GM19193 (cell line): ENCODE measurements around the gene ADCY4.

Experiments used
- POLR2A ChIP-seq: IDR thresholded peaks from 4 replicates; pipeline ENCODE4 v1.6.1; 2011; ENCODE audit not compliant: insufficient read depth, insufficient read length; ENCODE audit errors: extremely low read depth

The ADCY4 gene

DNA sequence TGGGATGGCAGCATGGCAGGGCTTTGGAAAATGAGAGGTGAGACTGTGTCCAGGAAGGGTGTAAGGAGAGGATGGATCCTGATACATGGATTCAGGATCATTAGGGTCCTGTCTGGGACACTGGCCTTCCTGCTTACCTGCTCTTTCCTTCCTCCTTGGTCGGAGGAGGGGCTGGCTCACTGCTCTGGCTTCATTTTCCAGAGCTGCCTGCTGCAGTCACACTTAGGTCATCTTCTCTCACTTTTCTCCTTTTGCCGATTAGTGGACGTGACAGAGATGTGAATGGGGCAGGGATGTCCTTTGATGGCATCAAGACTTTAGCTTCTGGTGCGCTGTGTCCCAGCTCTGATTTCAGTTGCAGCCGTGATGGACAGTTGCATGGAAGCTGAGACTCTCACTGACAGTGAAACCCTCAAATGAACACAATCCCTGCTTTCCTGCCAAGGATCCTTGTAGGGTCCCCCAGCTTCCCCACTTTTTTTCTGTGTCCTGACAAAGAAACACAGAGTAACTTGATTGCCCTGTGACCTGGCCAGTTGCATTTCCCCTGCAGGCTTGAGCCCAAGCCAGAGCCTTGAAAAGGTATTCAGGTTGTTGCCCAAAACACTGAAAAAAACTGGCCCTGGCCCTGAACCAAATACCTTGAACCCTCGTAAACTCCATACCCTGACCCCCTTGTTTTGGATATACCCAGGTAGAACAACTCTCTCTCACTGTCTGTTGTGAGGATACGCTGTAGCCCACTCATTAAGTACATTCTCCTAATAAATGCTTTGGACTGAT lies 26.3 kb downstream of the ADCY4 start:
- no peak for TF ChIP-seq POLR2A

DNA sequence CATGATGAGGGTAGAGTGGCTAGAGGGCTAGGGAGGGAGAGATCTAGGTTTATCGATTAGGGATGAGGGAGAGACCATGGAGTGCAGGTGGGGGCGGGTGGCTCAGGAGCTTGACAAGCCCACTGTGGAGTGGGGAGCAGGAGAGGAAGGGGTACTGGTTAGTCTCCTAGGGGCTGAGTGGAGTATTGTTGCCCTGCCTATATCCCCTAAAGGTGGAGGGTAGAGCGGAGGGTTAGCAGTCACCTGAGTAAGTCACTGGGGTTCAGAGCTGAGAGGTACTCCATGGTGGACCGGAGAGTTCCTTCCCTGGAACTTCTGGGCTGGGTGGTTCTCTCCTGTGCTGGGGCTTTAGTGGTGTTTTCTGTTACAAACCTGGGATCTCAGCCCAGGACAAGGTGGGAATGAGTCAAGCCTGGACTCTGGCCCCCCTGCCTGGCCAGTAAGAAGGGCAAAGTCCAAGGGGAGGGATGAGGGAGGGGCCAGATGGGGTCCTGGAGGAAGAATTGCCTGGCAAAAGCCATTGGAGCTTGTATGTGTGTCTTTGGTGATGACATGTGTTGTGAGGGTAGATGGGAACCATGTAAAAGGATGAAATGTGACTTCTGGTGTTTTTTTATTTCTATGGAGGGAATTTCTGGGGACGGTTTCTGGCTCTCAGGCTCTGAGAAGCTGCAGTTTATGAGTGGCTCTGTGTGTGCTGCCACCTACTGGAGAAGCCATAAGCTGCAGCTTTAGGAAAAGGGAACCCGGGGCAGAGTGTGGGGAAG lies 27.1 kb downstream of the ADCY4 start, which contains the start of gene CIDEB:
CIDEB (minus strand) TSS at position 403 of the 767 bp plus-strand sequence; CDS start at position 284, 119 bp downstream.
- no peak for TF ChIP-seq POLR2A

DNA sequence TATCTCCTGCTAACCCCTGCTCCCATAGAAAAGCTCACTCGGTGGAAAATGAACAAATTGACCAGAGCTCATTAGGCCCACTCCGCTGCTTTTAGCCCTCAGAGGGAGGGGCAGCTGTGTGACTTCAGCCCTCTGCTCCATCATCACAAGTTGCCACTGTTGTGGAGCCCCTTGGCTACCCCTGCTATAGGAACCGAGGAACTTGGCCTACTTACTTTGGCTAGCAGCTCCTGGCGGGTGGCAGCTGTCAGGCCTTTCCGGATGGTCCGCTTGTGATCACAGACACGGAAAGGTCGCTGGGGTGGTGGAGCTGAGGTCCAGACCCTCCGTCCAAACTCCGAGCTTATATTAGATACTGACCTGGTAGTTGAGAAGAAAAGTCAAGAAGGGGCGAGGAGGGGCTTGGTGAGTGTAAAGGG lies 27.7 kb downstream of the ADCY4 start:
- no peak for TF ChIP-seq POLR2A

DNA sequence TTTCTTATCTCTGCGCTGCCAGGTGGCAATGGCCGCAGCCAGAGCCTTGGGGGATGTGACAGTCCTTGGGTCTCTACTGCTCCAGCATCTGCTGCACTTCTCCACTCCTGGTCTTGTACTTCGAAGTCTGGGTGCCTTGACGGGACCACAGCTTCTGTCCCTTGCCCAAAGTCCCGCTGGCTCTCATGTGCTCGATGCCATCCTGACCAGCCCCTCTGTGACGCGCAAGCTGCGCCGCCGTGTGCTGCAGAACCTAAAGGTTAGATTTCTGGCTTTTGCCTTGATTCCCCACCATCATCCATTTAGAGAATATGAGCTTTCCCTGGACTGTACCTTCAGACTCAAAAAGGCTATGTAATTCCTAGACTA lies 30.9 kb downstream of the ADCY4 start:
- TF ChIP-seq POLR2A, result no peak

DNA sequence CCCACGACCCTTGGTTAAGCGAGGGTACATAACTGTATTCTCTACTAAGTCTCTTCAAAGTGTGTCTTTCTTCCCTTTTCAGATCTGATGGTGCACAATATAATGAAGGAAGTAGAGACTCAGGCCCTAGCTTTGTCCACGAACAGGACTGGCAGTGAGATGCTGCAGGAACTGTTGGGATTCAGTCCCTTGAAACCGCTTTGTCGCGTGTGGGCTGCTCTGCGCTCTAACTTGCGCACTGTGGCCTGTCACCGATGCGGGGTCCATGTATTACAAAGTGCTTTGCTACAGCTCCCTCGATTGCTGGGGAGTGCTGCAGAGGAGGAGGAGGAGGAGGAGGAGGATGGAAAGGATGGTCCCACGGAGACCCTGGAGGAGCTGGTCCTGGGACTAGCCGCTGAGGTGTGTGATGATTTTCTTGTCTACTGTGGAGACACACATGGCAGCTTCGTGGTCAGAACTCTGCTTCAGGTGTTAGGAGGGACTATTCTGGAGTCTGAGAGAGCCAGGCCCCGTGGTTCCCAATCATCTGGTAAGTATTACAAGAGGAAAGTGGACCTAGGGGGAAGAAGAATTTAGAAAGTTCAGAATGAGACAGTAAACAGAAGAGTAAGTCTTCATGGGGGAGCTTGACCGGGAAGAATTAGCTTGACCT lies 34.4 kb downstream of the ADCY4 start:
- TF ChIP-seq POLR2A, result no peak

DNA sequence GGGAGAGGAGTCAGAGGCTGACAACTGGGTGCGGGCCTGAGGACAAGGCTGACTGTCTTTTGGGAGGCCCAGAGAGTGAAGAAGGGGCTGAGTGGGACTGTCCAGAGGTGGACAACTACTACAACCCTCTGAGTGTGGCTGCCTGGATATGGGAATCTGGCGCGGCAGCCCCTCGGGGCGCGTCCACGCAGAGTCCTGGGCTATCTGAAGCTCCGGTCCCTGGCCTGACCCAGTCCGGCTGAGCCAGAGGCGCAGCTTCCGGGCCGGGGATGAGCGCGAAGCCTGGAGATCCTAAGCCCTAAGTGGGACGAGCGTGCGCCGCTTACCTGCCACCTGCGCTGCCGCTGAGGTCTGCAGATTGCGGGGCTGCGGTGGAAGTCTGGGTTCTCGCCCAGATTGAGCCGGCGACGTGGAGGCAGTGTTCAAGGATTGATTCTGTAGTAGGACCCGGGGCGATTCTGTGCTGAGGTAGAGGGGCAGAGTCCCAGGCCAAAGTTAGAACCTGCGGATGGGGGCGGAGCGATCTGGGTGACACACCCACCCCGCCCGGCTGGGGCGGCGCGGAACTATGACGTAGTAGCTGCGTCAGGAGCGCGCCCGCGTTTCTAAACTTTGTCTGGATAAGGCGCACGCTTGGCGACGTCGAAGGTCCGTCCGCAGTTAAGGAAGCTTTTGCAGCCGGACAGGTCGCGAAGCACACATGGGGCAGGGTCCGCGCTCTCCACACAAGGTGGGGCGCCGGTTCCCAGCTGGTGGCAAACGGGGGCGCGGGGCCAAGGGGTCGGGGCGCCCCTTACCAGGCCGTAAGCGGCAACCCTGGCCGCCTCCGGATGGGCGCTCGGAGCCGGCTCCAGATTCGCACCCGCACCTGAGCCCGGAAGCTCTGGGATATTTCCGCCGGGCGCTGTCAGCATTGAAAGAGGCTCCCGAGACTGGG lies 35.3 kb downstream of the ADCY4 start, which contains the start of the genes DHRS1 and NOP9:
DHRS1 (minus strand) TSS at position 526 of the 937 bp plus-strand sequence. CDS start 674 bp downstream, outside the sequence.
NOP9 (plus strand) TSS at position 596 of the 937 bp plus-strand sequence; CDS start at position 701, 105 bp downstream.
- TF ChIP-seq POLR2A, result peak; percentile 74

DNA sequence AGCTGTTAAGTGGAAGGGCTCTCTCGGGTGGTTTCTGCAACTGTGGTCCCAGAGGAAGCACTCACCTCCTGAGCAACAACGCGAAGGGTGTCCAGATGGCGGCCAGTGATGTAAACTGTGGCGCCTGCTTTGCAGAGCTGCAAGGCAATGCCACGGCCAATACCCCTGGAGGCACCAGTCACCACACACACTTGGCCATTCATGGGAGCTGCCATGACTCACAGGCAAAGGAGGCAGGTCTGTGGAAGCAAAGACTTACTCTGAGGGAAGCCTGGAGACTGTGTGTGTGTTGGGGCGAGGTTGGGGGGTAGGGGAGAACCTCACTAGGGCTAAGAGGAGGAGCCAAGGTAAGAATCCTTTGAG lies 36.0 kb downstream of the ADCY4 start:
- TF ChIP-seq POLR2A, result no peak

DNA sequence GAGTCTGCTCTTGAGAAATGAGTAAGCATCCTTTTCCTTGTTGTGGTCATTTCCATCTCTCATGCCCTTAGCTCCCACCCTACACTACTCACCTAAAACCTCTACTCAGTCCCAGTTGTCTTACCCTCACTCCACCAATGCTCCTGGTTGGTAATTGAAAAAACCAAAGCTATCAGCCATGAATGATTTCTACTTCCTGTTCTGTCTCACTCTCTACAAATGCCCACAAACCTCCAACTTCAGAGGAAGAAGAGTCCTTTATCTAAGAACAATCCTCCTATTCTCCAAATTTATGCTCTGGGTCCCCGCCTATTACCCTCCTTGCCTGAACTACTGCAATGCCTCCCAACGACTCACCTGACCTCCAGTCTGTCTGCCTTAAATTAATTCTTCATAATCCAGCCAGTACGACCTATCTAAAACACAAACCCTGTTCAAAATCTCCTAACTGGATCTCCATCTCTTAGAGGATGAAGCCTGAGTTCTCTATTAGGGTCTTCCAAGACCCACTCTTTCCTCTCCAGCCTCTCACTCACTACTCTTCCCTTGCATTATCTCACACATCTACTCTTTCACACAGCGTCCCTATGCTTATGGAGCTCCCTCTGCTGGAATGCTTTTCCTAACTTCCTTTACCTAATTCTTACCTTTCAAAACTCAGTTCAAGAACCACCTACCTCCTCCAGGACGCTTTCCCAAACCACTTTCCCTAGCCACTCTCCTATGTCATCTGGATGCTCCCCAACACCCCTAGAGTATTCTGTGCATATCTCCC lies 37.5 kb downstream of the ADCY4 start:
- TF ChIP-seq POLR2A, result no peak

DNA sequence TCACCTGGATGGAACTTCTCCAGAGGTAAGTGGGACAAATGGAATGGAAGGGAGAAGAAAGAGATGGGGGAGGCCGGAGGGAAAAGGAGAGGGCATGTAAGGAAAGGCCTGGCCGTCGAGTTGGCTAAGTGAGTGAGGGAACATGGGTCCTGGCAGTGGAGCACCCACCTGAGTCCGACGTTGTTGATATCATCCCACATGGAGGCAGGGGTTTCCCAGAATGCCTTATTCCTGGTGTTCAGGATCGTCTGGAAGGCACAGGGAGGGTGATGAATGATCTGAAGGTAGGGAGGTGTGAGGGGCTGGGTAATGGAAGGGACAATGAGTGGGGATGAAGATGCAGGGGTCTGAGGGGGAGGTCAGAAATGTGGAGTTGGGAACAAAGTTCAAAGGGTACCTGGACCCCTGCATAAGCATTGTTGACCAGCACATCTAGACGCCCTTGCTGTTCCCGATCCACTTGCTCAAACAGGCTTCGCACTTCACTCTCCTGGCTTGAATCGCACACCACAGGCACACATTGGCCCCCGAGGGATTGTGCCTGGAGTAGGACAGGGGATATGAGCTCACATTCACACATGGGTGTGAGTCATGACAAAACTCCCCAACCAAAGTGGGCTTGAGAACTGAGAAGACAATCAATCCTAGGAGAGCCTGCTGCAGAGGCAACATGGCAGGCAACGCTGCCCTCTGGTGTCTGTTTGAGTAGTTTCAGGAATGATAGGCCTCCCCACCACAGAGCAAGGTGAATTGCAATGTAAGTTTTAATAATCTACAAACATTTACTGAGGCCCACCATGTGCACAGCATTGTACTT lies 38.3 kb downstream of the ADCY4 start:
- no peak for TF ChIP-seq POLR2A

DNA sequence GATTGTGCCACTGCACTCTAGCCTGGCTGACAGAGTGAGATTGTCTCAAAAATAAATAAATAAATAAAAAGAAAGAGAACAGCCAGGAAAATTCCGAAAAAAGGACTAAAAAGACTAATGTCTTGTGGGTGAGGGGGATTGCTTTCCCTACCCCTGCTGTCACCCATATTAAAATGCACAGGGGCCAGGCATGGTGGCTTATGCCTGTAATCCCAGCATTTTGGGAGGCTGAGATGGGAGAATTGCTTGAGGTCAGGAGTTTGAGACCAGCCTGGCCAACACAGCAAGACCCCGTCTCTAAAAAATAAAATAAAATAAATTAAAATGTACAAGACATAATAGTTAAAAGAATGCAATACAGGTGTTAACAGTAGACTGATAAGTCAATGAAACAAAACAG lies 41.3 kb downstream of the ADCY4 start:
- no peak for TF ChIP-seq POLR2A

DNA sequence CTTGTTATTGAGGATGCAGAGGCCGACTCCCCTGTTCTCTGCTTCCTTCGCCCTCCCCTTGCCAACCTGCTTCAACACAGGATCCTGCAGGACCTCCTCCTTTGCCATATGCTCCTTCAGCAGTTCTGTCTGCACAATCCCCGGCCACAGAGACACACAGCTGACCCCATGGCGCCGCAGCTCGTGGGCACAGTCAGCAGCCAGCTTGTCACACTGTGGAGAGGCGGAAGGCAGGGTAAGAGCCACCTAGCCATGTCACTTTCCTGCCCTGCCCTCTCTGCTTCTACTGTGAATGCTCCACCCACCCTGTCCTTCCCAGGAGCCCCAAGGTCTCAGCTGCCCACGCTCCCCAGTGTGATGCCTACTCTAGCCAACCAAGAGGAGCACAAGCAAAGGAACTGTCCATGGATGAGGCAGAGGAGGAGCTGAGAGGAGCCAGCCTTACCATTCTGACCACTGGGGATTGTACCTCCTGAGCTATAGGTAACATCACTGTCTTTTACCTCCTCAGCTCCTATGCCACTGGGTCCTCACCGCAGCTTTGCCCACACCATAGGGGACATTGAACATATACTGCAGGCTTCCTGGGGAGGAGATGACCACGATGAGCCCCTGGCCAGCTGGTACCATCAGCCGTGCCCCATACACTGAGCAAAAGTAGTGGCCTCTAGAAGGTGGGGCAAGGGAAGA lies 42.6 kb downstream of the ADCY4 start:
- TF ChIP-seq POLR2A, result no peak

DNA sequence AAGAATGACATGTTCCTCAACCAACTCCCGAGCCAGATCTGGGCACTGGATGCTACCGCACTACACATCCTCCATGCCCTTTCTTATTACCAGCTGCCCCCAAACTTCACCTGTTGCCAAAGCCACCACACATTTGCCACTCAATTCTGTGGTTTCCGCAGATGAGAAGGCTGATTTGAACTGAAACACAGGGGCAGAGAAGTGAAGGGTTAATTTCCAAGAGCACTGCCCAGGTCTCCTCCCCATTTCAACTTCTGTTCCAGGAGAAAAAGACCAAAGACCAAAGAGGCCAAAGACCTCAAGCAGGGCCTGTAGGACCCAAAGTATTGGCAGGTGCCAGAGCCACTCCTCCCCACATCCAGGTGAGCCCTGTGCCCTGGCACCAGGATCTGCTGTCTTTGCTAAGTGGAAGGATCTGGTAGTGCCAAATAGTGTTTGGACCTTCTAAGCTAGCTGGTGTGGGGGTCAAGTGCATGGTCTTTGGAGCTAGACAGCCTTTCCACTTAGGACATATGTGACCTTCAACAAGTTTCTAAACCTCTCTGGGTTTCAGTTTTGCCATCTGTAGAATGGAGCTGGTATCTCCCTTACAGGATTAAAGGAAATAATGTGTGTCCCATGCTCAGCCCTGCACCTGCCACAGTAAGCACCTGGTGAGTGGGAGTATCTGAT lies 43.3 kb downstream of the ADCY4 start:
- TF ChIP-seq POLR2A, result no peak

DNA sequence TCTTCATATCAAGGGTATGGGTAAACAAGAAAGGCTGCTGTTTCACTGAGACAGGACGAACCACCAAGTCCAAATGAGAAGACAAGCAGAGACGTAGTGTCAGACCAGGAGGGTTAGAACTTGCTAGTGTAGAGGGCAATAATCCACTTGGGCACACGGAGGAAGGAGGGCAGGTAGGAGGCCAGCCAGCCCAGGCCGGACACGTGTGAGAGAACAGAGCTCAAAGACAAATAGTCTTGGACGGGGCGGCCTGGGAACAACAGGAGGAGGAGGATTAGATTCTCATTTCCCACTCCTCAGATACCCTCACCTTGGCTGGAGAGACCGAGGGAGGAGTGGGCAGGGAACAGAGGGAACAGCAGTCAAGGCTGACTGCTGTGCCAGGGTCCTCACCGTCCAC lies 44.1 kb downstream of the ADCY4 start:
- no peak for TF ChIP-seq POLR2A
